Adrenal gland (tissue), 12 donors: ENCODE measurements around the gene CORT. TPM values are rescaled to one million over a fixed set of nuclear protein-coding genes. Genes with fewer than 3 reads are reported as not detected.
"Not testable (repeated sequence)": the region's sequence is repeated elsewhere in the genome, so short reads cannot be mapped to it uniquely, and the experiment has no call there.

Experiments
- DNase-seq, 7 donors: peaks; one replicate each; pipeline ENCODE4 v3.0.0-alpha.2; 2019 to 2020
- H3K27ac ChIP-seq, 5 donors: fragments of 200-600 bp; sonication (generic) in 4 of 5; 1 replicate in 3 of 5; 2 replicates in 2 of 5; pipeline versions ENCODE4 v1.5.1 to v1.8.0; 2016 to 2020; ENCODE audit warnings: mild to moderate bottlenecking in 1 of 5
- H3K27me3 ChIP-seq: fragments of 200-600 bp; 2 replicates; pipeline ENCODE4 v1.8.0; 2021
- H3K36me3 ChIP-seq, 2 donors: fragments of 200-600 bp; replicated peaks in 1 of 2; 1 replicate in 1 of 2; 2 replicates in 1 of 2; pipeline versions ENCODE4 v1.5.1 to v1.8.0; 2018 to 2022
- H3K4me1 ChIP-seq, 2 donors: fragments of 200-600 bp; replicated peaks in 1 of 2; 1 replicate in 1 of 2; 2 replicates in 1 of 2; pipeline versions ENCODE4 v1.5.1 to v1.8.0; 2018 to 2021
- H3K4me3 ChIP-seq, 4 donors: fragments of 200-600 bp; sonication (generic) in 3 of 4; one replicate each; pipeline ENCODE4 v1.5.1; 2016 to 2018
- H3K9me3 ChIP-seq, 3 donors: fragments of 200-600 bp; sonication (generic) in 1 of 3; replicated peaks in 1 of 3; 1 replicate in 2 of 3; 2 replicates in 1 of 3; pipeline versions ENCODE4 v1.5.1 to v1.8.0; 2016 to 2021
- POLR2A ChIP-seq, 2 donors: fragments of 450-650 bp; IDR thresholded peaks; one replicate each; pipeline ENCODE4 v1.6.1; 2017; ENCODE audit warnings: antibody characterized with exemption in 2 of 2, mild to moderate bottlenecking in 2 of 2, moderate library complexity in 1 of 2
- WGBS, 4 donors: extraction: QIAGEN DNeasy Blood & Tissue Kit in 2 of 4; methylation state at CpG; one replicate each; pipeline versions ENCODE4 v1.1.5 to v1.1.7; 2013 to 2017; 5-methylcytosine and 5-hydroxymethylcytosine counted together
- intact Hi-C, 2 donors: fragments of 100-400 bp; cut with DNase I; formaldehyde crosslinking; loops; one replicate each; pipeline versions ENCODE4 v1.14.1 to v1.15.0; 2022 to 2023
- polyA plus RNA-seq, 3 donors: library from polyadenylated mRNA; stranded (reverse); fragments of 200-250 nt in 2 of 3; fragments of 350-450 nt in 1 of 3; fragmentation: Illumina TruSeq in 1 of 3; extraction: RNeasy Lipid Tissue Mini Kit (QIAGEN cat#74804) in 1 of 3; gene quantifications; one replicate each; pipeline ENCODE4 v1.2.3, GENCODE V29; 2013 to 2014
- total RNA-seq, 9 donors: library from RNA; depleted of rRNA in 4 of 9; stranded (reverse); fragments of >200 nt in 4 of 9; fragments of 120-200 nt in 1 of 9; fragmentation: NEBNext Ultra II Directional in 1 of 9; extraction: Animal tissue kit (Norgen Biotek cat#: 25700) in 1 of 9; gene quantifications; one replicate each; pipeline versions ENCODE4 v1.1.0 to v1.2.4, GENCODE V29; 2013 to 2023
- TF ChIP-seq, protein P1 (sequence below), 6 experiments: fragments of 450-650 bp in 4 of 6; fragments of 200-600 bp in 2 of 6; sonication (generic) in 1 of 6; IDR thresholded peaks; 1 replicate in 5 of 6; 2 replicates in 1 of 6; pipeline versions ENCODE4 v1.5.1 to v1.8.0; 2016 to 2021; ENCODE audit warnings: antibody characterized with exemption in 6 of 6, mild to moderate bottlenecking in 2 of 6, moderate library complexity in 1 of 6
- donor health status: healthy with polysubstance abuse.
- donor health status: Bipolar disorder and iron deficiency.
- donor health status: DM: yes; HTN: yes; CAD: no.
- donor health status: DM: no; HTN: no; CAD: no.
- donor health status: DM: no; HTN: no; CAD: no.
- donor health status: DM: yes; HTN: yes; CAD: no.

Gene CORT
- total and polyA plus RNA-seq, 12 donors = 0.44 to 1.4 (median 0.51) TPM; not detected in 6

DNA sequence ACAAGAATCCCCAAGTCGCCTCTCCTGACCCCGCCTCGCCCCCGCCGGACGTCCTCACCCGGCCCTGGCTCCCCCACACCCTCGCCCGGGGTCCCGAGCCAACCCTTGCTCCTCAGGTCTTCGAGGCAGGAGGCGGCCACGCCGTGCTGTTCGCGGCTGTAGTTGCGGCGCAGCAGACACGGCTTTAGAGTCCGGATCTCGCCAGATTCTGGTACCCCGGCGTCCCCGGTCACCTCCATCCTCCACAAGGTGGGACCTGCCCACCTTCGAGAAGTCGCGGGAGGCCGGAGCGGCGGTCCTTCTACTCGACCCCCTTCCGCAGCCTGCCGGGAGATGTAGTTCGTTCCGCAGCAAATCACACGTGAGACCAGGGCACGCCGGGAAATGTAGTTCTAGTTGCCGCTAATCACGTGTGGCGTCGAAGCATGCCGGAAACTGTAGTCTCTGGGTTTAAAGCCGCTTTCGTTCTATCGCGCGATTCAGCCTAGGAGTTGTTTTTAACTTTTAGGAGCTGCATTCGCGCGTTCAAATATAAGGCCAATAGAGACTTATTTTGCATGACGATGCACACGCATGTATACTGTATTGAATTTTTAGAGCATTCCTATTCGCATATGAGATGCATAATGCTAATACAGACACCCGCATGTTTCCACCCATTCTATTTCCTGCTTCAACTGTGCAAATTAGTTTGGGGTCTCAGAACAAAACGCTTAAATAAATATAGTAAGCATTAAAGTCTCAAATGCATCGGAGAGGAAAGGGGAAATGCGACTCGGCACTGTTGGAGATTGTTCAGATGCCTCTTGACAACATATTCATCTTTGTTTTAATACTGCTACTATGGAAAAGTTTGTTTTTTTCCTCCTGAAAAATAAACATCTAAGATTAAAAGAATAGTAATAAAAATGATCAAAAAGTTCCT lies 22.7 kb downstream of the CORT start, which contains the start of gene DFFA:
Gene DFFA (minus strand): TSS at position 310 of the 925 bp plus-strand sequence. CDS start 71 bp downstream, at position 239.
- WGBS, 4 donors = 1 to 4% (median 2%) methylated on average over 21 to 59 of the region's 59 CpGs
- intact Hi-C loops = no loop called here
- TF ChIP-seq, protein P1, sequence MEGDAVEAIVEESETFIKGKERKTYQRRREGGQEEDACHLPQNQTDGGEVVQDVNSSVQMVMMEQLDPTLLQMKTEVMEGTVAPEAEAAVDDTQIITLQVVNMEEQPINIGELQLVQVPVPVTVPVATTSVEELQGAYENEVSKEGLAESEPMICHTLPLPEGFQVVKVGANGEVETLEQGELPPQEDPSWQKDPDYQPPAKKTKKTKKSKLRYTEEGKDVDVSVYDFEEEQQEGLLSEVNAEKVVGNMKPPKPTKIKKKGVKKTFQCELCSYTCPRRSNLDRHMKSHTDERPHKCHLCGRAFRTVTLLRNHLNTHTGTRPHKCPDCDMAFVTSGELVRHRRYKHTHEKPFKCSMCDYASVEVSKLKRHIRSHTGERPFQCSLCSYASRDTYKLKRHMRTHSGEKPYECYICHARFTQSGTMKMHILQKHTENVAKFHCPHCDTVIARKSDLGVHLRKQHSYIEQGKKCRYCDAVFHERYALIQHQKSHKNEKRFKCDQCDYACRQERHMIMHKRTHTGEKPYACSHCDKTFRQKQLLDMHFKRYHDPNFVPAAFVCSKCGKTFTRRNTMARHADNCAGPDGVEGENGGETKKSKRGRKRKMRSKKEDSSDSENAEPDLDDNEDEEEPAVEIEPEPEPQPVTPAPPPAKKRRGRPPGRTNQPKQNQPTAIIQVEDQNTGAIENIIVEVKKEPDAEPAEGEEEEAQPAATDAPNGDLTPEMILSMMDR (IDR thresholded peaks at IDR 0.05) = no peak
- no peak for TF ChIP-seq POLR2A (IDR thresholded peaks at IDR 0.05)

GRCh38 chr1:10473145-10473765 lies 23.4 kb downstream of the CORT start:
- no peaks in the 10 kb centered on the region for H3K27me3 ChIP-seq
- TF ChIP-seq POLR2A (IDR thresholded peaks at IDR 0.05) = no peak
- TF ChIP-seq, protein P1 (IDR thresholded peaks at IDR 0.05) = no peak
- WGBS, 4 donors = 84 to 89% (median 87%) methylated on average over 21 to 23 of the region's 23 CpGs
- H3K36me3 ChIP-seq = peaks cover 0 to 8% of the 10 kb centered on the region in 2 donors
- H3K4me1 ChIP-seq = peaks cover 7 to 36% of the 10 kb centered on the region in 2 donors
- intact Hi-C loops = no loop called here
- H3K27ac ChIP-seq = peak overlapping the region in 1 of 5 donors; percentile 55
- H3K4me3 ChIP-seq = peak overlapping the region in 1 of 4 donors; percentile 65
- no peak for DNase-seq
- no peaks in the 10 kb centered on the region for H3K9me3 ChIP-seq

More for the DNA sequence above, 22.7 kb downstream of the CORT start, which contains the start of gene DFFA:
- H3K9me3 ChIP-seq = no peaks in the 10 kb centered on the region
- H3K27ac ChIP-seq = peak within 1 kb of the TSS in 3 of 5 donors; percentile 29 to 57 (median 55)
- peak within 1 kb of the TSS; percentile 34 to 71 (median 58) for H3K4me3 ChIP-seq
- H3K4me1 ChIP-seq = peaks cover 7 to 36% of the 10 kb centered on the region in 2 donors
- H3K27me3 ChIP-seq = no peaks in the 10 kb centered on the region
- peaks cover 0 to 16% of the 10 kb centered on the region in 2 donors for H3K36me3 ChIP-seq
- peak; percentile 91 to 98 (median 95) for DNase-seq

- Histone ChIP-seq H3K4me1 (peaks cover 7 to 36% of the 10 kb centered on the region in 2 donors), H3K27ac (peak overlapping the region in 2 of 5 donors; percentile 81 to 88), H3K4me3 (peak overlapping the region in 2 of 4 donors; percentile 74 to 82)
- H3K27me3 ChIP-seq, intact Hi-C loops, H3K36me3 ChIP-seq, H3K9me3 ChIP-seq, DNase-seq: not testable (repeated sequence)
- 84 to 90% (median 86%) methylated on average over 10 of the region's 10 CpGs for WGBS, 4 donors
Observed at GRCh38 chr1:10474309-10474612, 24.4 kb downstream of the CORT start.

DNA sequence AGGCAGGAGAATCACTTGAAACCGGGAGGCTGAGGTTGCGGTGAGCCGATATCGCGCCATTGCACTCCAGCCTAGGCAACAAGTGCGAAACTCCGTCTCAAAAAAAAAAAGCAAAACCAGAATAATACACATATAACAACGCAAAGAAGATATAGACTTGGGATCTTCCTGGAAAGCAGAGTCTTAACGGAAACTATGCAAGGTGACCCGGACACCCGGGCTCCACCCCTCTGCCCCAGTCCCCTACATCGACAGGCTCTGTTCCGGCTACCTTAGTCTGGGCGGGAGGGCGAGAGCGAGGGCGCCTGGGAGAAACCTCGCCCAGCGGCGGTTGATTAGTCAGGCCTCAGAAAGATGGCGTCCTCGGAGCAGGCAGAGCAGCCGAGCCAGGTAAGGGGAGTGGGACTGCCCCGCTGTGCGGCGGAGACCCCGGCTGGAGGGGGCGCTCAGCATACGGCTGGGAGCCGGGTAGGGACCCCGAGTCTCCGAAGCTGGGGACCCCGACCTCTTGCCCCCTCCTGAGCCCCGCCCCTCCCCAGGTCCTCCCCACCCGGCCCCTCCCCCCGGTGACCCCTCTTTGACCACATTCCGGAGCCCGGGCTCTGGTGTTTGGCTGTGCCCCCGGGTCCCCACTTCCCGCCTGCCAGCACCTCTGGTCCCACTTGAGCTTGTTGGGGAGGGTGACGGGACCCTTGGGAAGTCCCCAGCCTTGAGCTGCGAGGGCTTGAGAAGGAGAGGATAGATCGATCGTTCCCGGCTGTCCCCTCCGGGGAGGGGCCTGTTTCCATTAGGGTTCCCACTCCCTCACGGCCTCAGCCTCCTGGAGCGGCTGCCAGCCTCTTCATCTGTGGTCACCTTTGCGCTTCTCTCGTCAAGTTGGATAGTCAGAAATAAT lies 25.0 kb downstream of the CORT start, which contains the start of gene PEX14:
Gene PEX14 (plus strand): TSS at position 338 of the 895 bp plus-strand sequence. CDS start 17 bp downstream, at position 355.
- 11 to 15% (median 12%) methylated on average over 32 to 49 of the region's 50 CpGs for WGBS, 4 donors
- H3K9me3 ChIP-seq = no peaks in the 10 kb centered on the region
- TF ChIP-seq, protein P1 (IDR thresholded peaks at IDR 0.05) = no peak
- TF ChIP-seq POLR2A (IDR thresholded peaks at IDR 0.05) = peak in 1 of 2 donors; percentile 61
- peaks cover 7 to 36% of the 10 kb centered on the region in 2 donors for H3K4me1 ChIP-seq
- intact Hi-C loops = no loop called here
- no peaks in the 10 kb centered on the region for H3K36me3 ChIP-seq
- peak within 1 kb of the TSS in 4 of 5 donors; percentile 27 to 88 (median 74) for H3K27ac ChIP-seq
- H3K27me3 ChIP-seq = no peaks in the 10 kb centered on the region
- peak within 1 kb of the TSS; percentile 49 to 82 (median 65) for H3K4me3 ChIP-seq
- peak; percentile 82 to 93 (median 88) for DNase-seq
